Activated CD8-positive, alpha-beta memory T cell treated with anti-CD3 and anti-CD28 coated beads for 24 hours (primary cell): ENCODE results near the gene MS4A7.
"Not testable (repeated sequence)": the region's sequence is repeated elsewhere in the genome, so short reads cannot be mapped to it uniquely, and the experiment has no call there.

ENCODE experiments used
- DNase-seq: peaks from one replicate; pipeline ENCODE4 v3.0.0-alpha.2; 2020

Gene MS4A7, protein sequence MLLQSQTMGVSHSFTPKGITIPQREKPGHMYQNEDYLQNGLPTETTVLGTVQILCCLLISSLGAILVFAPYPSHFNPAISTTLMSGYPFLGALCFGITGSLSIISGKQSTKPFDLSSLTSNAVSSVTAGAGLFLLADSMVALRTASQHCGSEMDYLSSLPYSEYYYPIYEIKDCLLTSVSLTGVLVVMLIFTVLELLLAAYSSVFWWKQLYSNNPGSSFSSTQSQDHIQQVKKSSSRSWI

DNA sequence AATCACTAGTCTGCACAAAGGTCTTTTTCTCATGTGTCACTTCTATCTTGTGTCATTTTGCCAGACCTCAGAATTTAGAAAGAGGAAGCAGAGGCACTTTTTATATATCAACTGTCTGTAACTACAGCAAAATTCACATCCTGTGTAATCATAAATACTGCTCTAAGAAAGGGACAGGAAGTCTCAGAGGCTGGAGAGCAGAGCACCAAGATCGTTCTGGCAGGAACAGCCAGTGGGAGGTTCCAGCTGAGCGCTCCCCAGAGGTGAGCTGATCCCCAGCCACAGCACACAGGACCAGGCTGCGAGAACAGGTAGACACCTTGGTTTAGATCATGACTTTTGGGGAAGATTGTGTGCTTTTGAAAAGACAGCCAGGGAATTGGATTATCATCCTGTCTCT, at the start of gene MS4A7:
TSS of gene MS4A7 (plus strand) at position 179 of the 400 bp plus-strand sequence. CDS start 4,610 bp downstream, outside the sequence.
- DNase-seq = no peak

- DNase-seq = no peak
Measured at GRCh38 chr11:60332846-60333245, 45.5 kb upstream of the MS4A7 start.

GRCh38 chr11:60334005-60334620, 44.2 kb upstream of the MS4A7 start:
- DNase-seq = peak; percentile 82

- DNase-seq = no peak
Measured at GRCh38 chr11:60336767-60337391, 41.5 kb upstream of the MS4A7 start.

DNA sequence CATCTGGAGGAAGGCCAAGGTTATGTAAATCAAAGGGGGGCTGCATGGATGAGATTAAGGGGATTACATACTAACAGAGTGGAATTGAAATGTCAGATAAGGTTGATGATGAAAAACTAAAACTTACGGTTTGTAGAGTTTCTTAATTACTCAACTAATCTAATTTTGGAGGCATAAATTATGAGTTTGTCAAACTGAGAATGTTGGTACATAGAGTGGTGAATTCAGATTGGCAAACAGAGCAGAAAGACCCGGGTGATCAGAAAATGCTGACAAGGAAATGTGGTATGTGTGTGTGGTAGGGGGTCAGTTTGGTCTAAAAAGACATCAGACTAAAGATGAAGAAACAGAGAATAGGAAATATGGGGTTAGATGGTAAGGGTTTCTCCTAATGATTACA, 40.3 kb upstream of the MS4A7 start:
- DNase-seq = no peak

GRCh38 chr11:60339356-60339755, 39.0 kb upstream of the MS4A7 start:
- no peak for DNase-seq

- DNase-seq = no peak
Measured at GRCh38 chr11:60343094-60343704, 35.1 kb upstream of the MS4A7 start.

DNA sequence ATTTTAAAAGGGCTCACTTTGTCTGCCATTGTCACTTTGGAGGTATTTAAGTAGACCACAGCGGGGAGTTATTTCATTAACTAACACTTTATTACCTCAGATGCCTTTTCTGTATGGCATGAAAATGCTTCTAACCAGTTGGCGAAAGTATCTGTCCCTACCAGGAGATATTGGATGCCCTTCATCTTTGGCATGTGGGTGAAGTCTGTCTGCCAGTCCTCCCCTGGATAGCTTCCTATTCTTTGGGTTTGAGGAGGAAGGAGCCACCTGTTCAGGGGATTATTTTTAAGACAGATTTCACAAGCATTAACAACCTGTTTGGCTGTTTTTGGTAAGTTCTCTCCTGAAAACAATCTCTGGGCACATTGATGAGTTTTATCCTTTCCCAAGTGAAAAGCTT, 34.2 kb upstream of the MS4A7 start:
- DNase-seq = no peak

GRCh38 chr11:60345489-60345888, 32.8 kb upstream of the MS4A7 start:
- DNase-seq = no peak

DNA sequence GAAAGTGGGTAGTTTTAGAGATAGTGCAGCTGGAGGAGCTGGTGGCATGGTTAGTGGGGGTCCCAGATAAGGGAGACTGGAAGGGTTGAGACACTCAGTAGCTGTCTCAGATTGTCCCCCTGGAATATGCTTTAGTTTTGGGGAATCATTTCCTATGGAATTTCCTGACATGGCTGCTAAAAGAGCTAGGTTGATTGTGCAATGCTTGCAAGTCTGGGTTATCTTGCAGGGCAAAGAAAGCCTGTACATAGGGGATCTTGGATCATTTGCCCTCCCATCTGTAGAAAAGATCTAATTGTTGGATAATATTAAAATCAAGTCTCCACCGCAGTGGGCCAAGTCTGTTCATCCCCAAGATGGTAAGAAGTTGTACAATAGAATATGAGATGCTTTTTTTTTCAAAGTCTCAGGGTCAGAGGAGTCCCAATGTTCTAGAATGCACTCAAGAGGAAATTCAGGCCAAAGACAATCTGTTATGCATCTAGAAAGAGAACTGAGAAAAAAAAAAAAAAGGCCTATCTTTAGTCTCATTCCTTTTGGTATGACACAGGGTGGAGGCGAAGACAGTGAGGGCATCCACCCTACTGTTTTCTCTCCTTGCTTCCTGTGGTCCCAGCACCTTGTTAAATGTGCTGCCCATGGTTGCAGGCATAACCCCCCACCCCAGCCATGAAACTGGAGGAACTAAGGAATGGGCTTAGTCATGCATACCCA, 31.1 kb upstream of the MS4A7 start:
- no peak for DNase-seq

GRCh38 chr11:60348116-60348515, 30.2 kb upstream of the MS4A7 start:
- DNase-seq = no peak

DNA sequence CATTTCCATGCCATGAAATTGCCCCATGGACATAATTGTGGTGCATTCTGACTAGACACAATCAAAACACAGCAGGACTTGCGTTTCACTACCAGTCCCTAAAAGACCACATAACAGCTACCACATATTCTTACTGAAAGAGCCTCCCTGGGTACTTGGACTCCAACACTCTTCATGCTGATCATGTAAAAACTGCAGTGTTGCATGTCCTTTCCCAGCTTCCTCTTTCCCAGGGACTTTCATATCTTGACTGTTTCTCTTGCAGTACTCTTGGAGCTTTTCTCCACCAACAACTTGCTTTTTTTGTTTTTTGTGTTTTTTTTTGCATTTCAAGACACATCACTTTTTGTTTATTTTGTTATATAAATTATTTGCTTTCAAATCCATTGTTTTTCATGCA, 28.3 kb upstream of the MS4A7 start:
- no peak for DNase-seq

DNA sequence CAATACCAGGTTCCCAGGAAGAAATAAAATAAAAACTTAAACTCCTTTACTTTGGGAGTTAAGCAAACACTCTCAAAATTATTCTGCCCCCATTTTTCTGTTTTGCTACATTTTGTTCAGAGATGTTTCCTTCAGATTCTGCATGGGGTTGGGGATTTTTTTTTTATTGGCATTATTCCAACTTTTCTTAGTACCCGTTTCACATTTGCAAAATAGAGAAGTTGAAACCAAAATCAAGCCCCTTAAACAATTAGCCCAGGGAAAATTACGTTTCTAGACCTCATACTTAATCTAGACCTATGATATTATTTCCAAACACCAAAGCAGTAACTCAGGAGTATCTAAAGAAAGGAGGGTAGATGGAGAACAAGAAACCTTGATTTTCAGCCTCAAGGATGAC, 20.6 kb upstream of the MS4A7 start:
- DNase-seq = no peak

- DNase-seq = no peak
Measured at GRCh38 chr11:60360621-60361020, 17.7 kb upstream of the MS4A7 start.

- DNase-seq = no peak
Measured at GRCh38 chr11:60362241-60362640, 16.1 kb upstream of the MS4A7 start.

- peak; percentile 77 for DNase-seq
Measured at GRCh38 chr11:60363542-60364470, 14.5 kb upstream of the MS4A7 start.

- DNase-seq = not testable (repeated sequence)
Measured at GRCh38 chr11:60366262-60366904, 11.9 kb upstream of the MS4A7 start.

- DNase-seq = no peak
Measured at GRCh38 chr11:60367009-60367408, 11.3 kb upstream of the MS4A7 start.

- DNase-seq = no peak
Measured at GRCh38 chr11:60367896-60368295, 10.4 kb upstream of the MS4A7 start.

DNA sequence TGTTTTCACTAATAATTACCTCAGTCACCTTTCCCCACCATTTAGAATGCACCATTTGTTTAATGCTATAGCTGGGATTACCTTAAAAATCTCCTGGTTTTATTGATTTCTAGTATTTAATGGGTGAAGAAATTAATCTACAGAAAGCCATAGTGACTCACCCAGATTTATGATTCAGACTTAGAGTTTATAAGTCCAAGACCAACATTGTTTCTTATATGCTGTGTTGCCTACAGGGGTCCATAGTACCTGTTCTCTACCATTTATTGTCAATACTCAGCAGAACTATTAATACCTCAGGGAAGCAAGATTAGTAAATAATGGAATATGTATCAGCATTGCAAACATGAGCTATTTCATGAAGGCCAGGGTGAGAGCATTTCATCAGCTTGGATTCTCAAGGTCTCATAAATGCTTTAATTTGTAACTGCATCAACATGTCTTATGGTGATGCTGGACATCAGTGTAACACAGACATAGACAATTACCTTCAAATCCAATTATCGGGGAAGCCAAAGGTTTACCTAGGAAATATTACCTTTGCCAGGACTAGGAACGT, 8.0 kb upstream of the MS4A7 start:
- DNase-seq = no peak

DNA sequence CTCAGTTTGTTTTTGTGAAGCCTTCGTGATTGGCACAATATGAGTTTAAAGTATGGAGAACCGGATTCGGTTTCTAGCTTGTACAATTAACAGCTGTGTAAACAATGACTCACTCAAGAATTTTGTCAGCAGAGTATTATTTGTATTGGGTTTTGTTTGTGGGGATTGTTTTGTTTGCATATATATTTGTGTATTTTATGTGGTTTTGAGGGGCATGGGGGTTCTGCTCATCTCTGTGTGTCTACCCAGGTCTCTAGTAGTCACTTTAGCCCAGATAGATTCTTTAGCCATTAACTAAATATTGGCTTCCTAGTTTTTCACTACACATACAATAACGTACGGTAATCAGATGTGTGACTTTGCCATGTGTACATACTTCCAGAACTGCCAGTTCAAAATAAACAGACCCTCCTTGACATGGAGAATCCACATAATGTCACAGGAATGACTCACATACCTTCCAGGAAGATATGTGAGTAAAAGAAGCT, 7.5 kb upstream of the MS4A7 start:
- no peak for DNase-seq
